Lung (tissue), 12 donors: ENCODE results near the gene SLC40A1. TPM values are rescaled to one million over a fixed set of nuclear protein-coding genes. Genes with fewer than 3 reads are reported as not detected.
"Not testable (repeated sequence)": the region's sequence is repeated elsewhere in the genome, so short reads cannot be mapped to it uniquely, and the experiment has no call there.

ENCODE experiments used
- ATAC-seq: fragments of 200-7000 bp; cut with Tn5 transposase; one replicate; pipeline ENCODE4 v1.9.1; 2020; ENCODE audit warnings: moderate number of reproducible peaks; ENCODE audit not compliant: insufficient read depth, low FRiP score
- DNase-seq, 3 donors: peaks; one replicate each; pipeline ENCODE4 v3.0.0-alpha.2; 2013 to 2017
- H3K27ac ChIP-seq, 2 donors: one replicate each; pipeline ENCODE4 v1.5.1; 2013; ENCODE audit warnings: mild to moderate bottlenecking in 2 of 2, moderate library complexity in 2 of 2, control low read depth in 1 of 2, inconsistent platforms in 1 of 2, low read depth in 1 of 2, low read length in 1 of 2
- H3K27me3 ChIP-seq, 3 donors: one replicate each; pipeline ENCODE4 v1.5.1; 2013; ENCODE audit warnings: low read length in 2 of 3; ENCODE audit not compliant: control insufficient read depth in 3 of 3, insufficient read depth in 3 of 3
- H3K36me3 ChIP-seq, 4 donors: one replicate each; pipeline ENCODE4 v1.5.1; 2013; ENCODE audit warnings: low read length in 4 of 4, mild to moderate bottlenecking in 1 of 4, moderate library complexity in 1 of 4; ENCODE audit not compliant: control insufficient read depth in 4 of 4, insufficient read depth in 4 of 4
- H3K4me1 ChIP-seq, 5 donors: one replicate each; pipeline ENCODE4 v1.5.1; 2013; ENCODE audit warnings: low read length in 5 of 5, mild to moderate bottlenecking in 2 of 5, moderate library complexity in 1 of 5; ENCODE audit not compliant: control insufficient read depth in 5 of 5, insufficient read depth in 5 of 5
- H3K4me3 ChIP-seq: one replicate; pipeline ENCODE4 v1.5.1; 2013; ENCODE audit warnings: mild to moderate bottlenecking, control low read depth, moderate library complexity
- H3K9ac ChIP-seq, 2 donors: one replicate each; pipeline ENCODE4 v1.5.1; 2013; ENCODE audit warnings: low read length in 2 of 2, control low read depth in 1 of 2; ENCODE audit not compliant: insufficient read depth in 1 of 2
- H3K9me3 ChIP-seq, 4 donors: one replicate each; pipeline ENCODE4 v1.5.1; 2013; ENCODE audit warnings: low read length in 3 of 4, mild to moderate bottlenecking in 1 of 4, moderate library complexity in 1 of 4; ENCODE audit not compliant: control insufficient read depth in 4 of 4, insufficient read depth in 3 of 4
- WGBS, 2 donors: extraction: QIAGEN DNeasy Blood & Tissue Kit; methylation state at CpG; one replicate each; pipeline ENCODE4 v1.1.7; 2013; 5-methylcytosine and 5-hydroxymethylcytosine counted together
- polyA plus RNA-seq, 2 donors: library from polyadenylated mRNA; stranded (reverse); fragments of 200-250 nt; gene quantifications; one replicate each; pipeline ENCODE4 v1.2.1, GENCODE V29; 2013
- total RNA-seq, 2 donors: library from RNA; depleted of rRNA in 1 of 2; stranded (reverse); fragments of >200 nt in 1 of 2; gene quantifications; one replicate each; pipeline ENCODE4 v1.2.1, GENCODE V29; 2014 to 2021
- TF ChIP-seq, protein P1 (sequence below): IDR thresholded peaks from 2 replicates; pipeline ENCODE4 v1.5.1; 2012; ENCODE audit warnings: mild to moderate bottlenecking; ENCODE audit errors: control extremely low read depth, extremely low read depth
- donor health status: control.
- donor health status: control.
- donor health status: Bipolar disorder and iron deficiency.
- donor health status: healthy.
- donor health status: DM: yes; HTN: yes; CAD: no.

The SLC40A1 gene
- total and polyA plus RNA-seq, 4 donors = 50.2 to 553 (median 75.8) TPM

- no peak overlapping the region for H3K27ac ChIP-seq
- peaks cover 0 to 25% (median 7%) of the 10 kb centered on the region in 5 donors for H3K4me1 ChIP-seq
- no peak overlapping the region for H3K4me3 ChIP-seq
- no peak overlapping the region for H3K9ac ChIP-seq
- no peaks in the 10 kb centered on the region for H3K9me3 ChIP-seq
- H3K27me3 ChIP-seq = no peaks in the 10 kb centered on the region
- 82 to 85% methylated on average over 4 of the region's 4 CpGs for WGBS, 2 donors
- TF ChIP-seq, protein P1, sequence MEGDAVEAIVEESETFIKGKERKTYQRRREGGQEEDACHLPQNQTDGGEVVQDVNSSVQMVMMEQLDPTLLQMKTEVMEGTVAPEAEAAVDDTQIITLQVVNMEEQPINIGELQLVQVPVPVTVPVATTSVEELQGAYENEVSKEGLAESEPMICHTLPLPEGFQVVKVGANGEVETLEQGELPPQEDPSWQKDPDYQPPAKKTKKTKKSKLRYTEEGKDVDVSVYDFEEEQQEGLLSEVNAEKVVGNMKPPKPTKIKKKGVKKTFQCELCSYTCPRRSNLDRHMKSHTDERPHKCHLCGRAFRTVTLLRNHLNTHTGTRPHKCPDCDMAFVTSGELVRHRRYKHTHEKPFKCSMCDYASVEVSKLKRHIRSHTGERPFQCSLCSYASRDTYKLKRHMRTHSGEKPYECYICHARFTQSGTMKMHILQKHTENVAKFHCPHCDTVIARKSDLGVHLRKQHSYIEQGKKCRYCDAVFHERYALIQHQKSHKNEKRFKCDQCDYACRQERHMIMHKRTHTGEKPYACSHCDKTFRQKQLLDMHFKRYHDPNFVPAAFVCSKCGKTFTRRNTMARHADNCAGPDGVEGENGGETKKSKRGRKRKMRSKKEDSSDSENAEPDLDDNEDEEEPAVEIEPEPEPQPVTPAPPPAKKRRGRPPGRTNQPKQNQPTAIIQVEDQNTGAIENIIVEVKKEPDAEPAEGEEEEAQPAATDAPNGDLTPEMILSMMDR = no peak
- DNase-seq = no peak
- ATAC-seq = no peak
- H3K36me3 ChIP-seq = no peaks in the 10 kb centered on the region
These were observed 27.6 kb upstream of the SLC40A1 start for GRCh38 chr2:189608170-189608569.

DNA sequence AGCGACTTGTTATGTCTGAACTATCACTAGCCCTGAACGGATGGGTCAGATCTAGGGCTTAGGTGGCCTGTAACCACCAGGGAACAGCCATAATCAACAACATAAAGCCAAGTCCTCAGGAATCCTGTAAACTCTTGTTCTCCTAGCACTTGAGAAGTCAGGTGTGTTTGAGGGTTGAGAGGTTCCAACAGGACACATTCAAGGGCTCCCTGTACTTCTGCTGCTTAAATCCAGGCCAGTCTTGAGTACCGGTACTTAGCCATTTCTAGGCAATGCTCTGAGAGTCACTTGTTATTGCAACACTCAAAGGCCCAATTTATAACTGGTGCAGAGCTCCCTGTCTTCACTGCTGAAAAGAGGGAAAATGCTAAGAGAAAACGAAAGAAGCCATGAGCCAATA, 21.6 kb upstream of the SLC40A1 start:
- no peak overlapping the region for H3K4me3 ChIP-seq
- H3K9me3 ChIP-seq = no peaks in the 10 kb centered on the region
- TF ChIP-seq, protein P1 = no peak
- H3K4me1 ChIP-seq = no peaks in the 10 kb centered on the region
- no peaks in the 10 kb centered on the region for H3K27me3 ChIP-seq
- no peak overlapping the region for H3K27ac ChIP-seq
- no peak overlapping the region for H3K9ac ChIP-seq
- ATAC-seq (peak; percentile 68), DNase-seq (peak; percentile 51 to 88 (median 60))
- H3K36me3 ChIP-seq = no peaks in the 10 kb centered on the region
- WGBS, 2 donors = 64 to 81% methylated on average over 4 of the region's 4 CpGs

DNA sequence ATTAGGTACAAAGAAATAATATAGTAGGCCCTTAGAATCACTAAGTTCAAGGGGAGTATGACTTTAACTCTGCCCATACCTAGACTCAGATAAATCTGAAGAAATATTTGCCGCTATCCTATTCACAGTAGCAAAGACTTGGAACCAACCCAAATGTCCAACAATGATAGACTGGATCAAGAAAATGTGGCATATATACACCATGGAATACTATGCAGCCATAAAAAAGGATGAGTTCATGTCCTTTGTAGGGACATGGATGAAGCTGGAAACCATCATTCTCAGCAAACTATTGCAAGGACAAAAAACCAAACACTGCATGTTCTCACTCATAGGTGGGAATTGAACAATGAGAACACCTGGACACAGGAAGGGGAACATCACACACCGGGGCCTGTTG, 21.1 kb upstream of the SLC40A1 start:
- not testable (repeated sequence) for H3K27ac ChIP-seq, H3K9me3 ChIP-seq, H3K4me3 ChIP-seq, ATAC-seq, H3K36me3 ChIP-seq, H3K9ac ChIP-seq, DNase-seq, H3K27me3 ChIP-seq, H3K4me1 ChIP-seq
- 85 to 100% methylated on average over 2 of the region's 2 CpGs for WGBS, 2 donors

GRCh38 chr2:189601043-189601442, 20.5 kb upstream of the SLC40A1 start:
- H3K27me3 ChIP-seq = no peaks in the 10 kb centered on the region
- DNase-seq (no peak), ATAC-seq (peak; percentile 24)
- no peak overlapping the region for H3K4me3 ChIP-seq
- no peaks in the 10 kb centered on the region for H3K36me3 ChIP-seq
- WGBS, 2 donors = 63 to 74% methylated on average over 3 of the region's 3 CpGs
- no peak overlapping the region for H3K9ac ChIP-seq
- TF ChIP-seq, protein P1 = no peak
- H3K9me3 ChIP-seq = no peaks in the 10 kb centered on the region
- H3K27ac ChIP-seq = no peak overlapping the region
- no peaks in the 10 kb centered on the region for H3K4me1 ChIP-seq
